Upper lobe of right lung (tissue), 1 donor: ENCODE data around the gene KCTD5. TPM values are rescaled to one million over a fixed set of nuclear protein-coding genes. Genes with fewer than 3 reads are reported as not detected.
A peak's percentile ranks its signal among the peaks of the same experiment; 100 is the strongest.

Experiments used
- ATAC-seq: fragments of 200-7000 bp; cut with Tn5 transposase; one replicate; pipeline ENCODE4 v1.9.1; 2020; ENCODE audit warnings: mild to moderate bottlenecking, moderate library complexity
- DNase-seq: peaks from one replicate; pipeline ENCODE4 v3.0.0-alpha.2; 2020
- H3K27ac ChIP-seq: fragments of 200-600 bp; one replicate; pipeline ENCODE4 v1.8.0; 2022
- H3K27me3 ChIP-seq: fragments of 200-600 bp; one replicate; pipeline ENCODE4 v1.8.0; 2022; ENCODE audit warnings: mild to moderate bottlenecking
- H3K36me3 ChIP-seq: fragments of 200-600 bp; one replicate; pipeline ENCODE4 v1.8.0; 2022
- H3K4me1 ChIP-seq: fragments of 200-600 bp; one replicate; pipeline ENCODE4 v1.8.0; 2022
- H3K4me3 ChIP-seq: fragments of 200-600 bp; one replicate; pipeline ENCODE4 v1.8.0; 2022; ENCODE audit warnings: mild to moderate bottlenecking
- H3K9me3 ChIP-seq: fragments of 200-600 bp; one replicate; pipeline ENCODE4 v1.8.0; 2022
- intact Hi-C: fragments of 100-400 bp; cut with DNase I; formaldehyde crosslinking; loops from one replicate; pipeline ENCODE4 v1.11.0; 2022
- total RNA-seq: library from RNA; stranded (reverse); fragmentation: NEBNext Ultra II Directional; extraction: Animal tissue kit (Norgen Biotek cat#: 25700); gene quantifications from one replicate; pipeline ENCODE4 v1.2.1, GENCODE V29; 2021
- TF ChIP-seq, protein P1 (sequence below): fragments of 200-600 bp; IDR thresholded peaks from one replicate; pipeline ENCODE4 v1.8.0; 2022; ENCODE audit warnings: antibody characterized with exemption
- donor health status: DM: no; HTN: yes; CAD: no; lungs with severe emphysema.

Gene KCTD5
- total RNA-seq, 1 donor from 2014 or later = 23.8 TPM

DNA sequence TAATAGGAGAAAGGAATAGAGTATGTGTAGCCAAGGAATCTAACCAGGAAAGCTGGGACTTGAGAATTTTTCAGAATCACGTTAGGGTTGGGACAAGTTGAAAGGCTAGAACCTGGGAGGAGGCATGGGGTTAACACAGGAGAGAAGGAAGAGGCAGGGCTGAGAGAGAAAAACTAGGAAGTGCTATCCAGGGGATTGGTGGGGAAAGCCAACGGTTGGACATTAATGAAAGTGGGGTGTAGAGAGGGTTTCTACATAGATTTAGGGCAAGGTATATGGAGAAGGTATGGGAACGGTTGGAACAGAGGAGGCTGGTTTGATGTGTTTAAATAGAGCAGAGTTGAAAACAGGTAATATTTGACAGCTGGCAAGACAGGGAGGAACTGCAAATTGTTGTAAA is 72.8 kb downstream of the KCTD5 start:
- Histone ChIP-seq H3K36me3 (peaks cover 40% of the 10 kb centered on the region), H3K4me3 (peak overlapping the region; percentile 99)
- no peak for ATAC-seq

DNA sequence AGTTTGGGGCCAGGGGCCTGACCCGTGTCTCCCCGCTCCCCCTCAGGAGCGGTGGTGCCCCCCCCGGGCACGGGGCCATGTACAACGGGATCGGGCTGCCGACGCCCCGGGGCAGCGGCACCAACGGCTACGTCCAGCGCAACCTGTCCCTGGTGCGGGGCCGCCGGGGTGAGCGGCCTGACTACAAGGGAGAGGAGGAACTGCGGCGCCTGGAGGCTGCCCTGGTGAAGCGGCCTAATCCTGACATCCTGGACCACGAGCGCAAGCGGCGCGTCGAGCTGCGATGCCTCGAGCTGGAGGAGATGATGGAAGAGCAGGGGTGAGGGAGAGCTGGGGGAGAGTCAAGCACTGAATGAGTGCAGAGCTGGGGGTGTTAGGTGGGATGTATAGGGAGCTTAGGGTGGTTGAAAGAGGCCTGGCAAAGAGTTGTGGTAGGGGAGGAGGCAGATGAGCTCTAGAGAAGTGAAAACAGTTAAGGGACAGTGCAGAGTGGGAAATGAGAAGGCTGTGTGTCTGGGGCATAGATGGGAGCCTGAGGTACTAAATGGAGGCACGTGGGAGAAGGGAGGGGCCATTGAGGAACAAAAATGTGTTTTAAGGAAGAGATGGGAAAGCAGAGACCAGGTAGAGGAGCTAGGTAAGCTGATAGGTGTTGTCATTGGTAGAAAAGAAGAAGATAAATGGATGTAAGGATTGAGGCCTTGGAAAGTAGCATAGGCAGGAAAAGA is 74.1 kb downstream of the KCTD5 start:
- intact Hi-C loops = no loop called here
- H3K9me3 ChIP-seq = no peaks in the 10 kb centered on the region
- no peak overlapping the region for H3K27ac ChIP-seq
- peaks cover 37% of the 10 kb centered on the region for H3K4me1 ChIP-seq
- H3K4me3 ChIP-seq = no peak overlapping the region
- no peak for ATAC-seq
- no peak for DNase-seq
- H3K36me3 ChIP-seq = peaks cover 53% of the 10 kb centered on the region
- H3K27me3 ChIP-seq = no peaks in the 10 kb centered on the region
- TF ChIP-seq, protein P1, sequence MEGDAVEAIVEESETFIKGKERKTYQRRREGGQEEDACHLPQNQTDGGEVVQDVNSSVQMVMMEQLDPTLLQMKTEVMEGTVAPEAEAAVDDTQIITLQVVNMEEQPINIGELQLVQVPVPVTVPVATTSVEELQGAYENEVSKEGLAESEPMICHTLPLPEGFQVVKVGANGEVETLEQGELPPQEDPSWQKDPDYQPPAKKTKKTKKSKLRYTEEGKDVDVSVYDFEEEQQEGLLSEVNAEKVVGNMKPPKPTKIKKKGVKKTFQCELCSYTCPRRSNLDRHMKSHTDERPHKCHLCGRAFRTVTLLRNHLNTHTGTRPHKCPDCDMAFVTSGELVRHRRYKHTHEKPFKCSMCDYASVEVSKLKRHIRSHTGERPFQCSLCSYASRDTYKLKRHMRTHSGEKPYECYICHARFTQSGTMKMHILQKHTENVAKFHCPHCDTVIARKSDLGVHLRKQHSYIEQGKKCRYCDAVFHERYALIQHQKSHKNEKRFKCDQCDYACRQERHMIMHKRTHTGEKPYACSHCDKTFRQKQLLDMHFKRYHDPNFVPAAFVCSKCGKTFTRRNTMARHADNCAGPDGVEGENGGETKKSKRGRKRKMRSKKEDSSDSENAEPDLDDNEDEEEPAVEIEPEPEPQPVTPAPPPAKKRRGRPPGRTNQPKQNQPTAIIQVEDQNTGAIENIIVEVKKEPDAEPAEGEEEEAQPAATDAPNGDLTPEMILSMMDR = no peak

More for the DNA sequence above, 72.8 kb downstream of the KCTD5 start:
- TF ChIP-seq, protein P1 = no peak
- intact Hi-C loops = no loop called here
- no peaks in the 10 kb centered on the region for H3K9me3 ChIP-seq
- peaks cover 40% of the 10 kb centered on the region for H3K4me1 ChIP-seq
- H3K27ac ChIP-seq = no peak overlapping the region
- no peaks in the 10 kb centered on the region for H3K27me3 ChIP-seq
- no peak for DNase-seq

DNA sequence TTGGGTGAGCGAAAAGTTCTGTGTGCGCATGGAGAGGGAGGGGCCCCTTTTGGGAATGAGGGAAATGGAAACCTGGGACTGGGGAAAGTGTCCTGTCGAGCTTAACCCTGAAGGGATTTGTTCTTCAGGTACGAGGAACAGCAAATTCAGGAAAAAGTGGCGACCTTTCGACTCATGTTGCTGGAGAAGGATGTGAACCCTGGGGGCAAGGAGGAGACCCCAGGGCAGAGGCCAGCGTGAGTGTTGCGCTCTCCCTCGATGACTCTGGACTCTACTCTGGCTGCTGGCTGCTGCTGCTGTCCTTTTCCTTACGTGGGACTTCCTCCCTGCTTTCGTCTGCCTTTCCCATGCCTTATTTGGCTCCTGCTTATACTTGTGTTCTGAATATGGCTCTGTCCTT is 75.0 kb downstream of the KCTD5 start:
- DNase-seq = no peak
- intact Hi-C loops = no loop called here

More for the DNA sequence above, 75.0 kb downstream of the KCTD5 start:
- Histone ChIP-seq H3K4me1 (peaks cover 32% of the 10 kb centered on the region), H3K4me3 (no peak overlapping the region), H3K27me3 (no peaks in the 10 kb centered on the region), H3K27ac (no peak overlapping the region), H3K36me3 (peaks cover 62% of the 10 kb centered on the region), H3K9me3 (no peaks in the 10 kb centered on the region)
- no peak for ATAC-seq
- TF ChIP-seq, protein P1 = no peak

Other genes with a start within 250 kb of the KCTD5 start
- gene TEDC2, start 222.4 kb upstream of the KCTD5 start, total RNA-seq = not detected
- not detected for gene NTN3, start 211.2 kb upstream of the KCTD5 start, total RNA-seq
- gene TBC1D24, start 207.4 kb upstream of the KCTD5 start, total RNA-seq = 43.7 TPM
- 298 TPM for gene ATP6V0C, start 168.6 kb upstream of the KCTD5 start, total RNA-seq
- 61.7 TPM for gene AMDHD2, start 162.2 kb upstream of the KCTD5 start, total RNA-seq
- 1.4 TPM for gene CEMP1, start 151.1 kb upstream of the KCTD5 start, total RNA-seq
- 90.9 TPM for gene PDPK1, start 144.5 kb upstream of the KCTD5 start, total RNA-seq
- gene PRSS27, start 37.7 kb downstream of the KCTD5 start, total RNA-seq = 0.81 TPM
- 660 TPM for gene SRRM2, start 70.1 kb downstream of the KCTD5 start, total RNA-seq
- gene ELOB, start 94.8 kb downstream of the KCTD5 start, total RNA-seq = 179 TPM
- gene PRSS33, start 105.0 kb downstream of the KCTD5 start, total RNA-seq = not detected
- gene PRSS41, start 115.9 kb downstream of the KCTD5 start, total RNA-seq = not detected
- 17.1 TPM for gene PRSS21, start 134.7 kb downstream of the KCTD5 start, total RNA-seq
- not detected for gene ZG16B, start 147.8 kb downstream of the KCTD5 start, total RNA-seq
- gene PRSS22, start 175.6 kb downstream of the KCTD5 start, total RNA-seq = 15.2 TPM
- gene FLYWCH2, start 200.7 kb downstream of the KCTD5 start, total RNA-seq = 29.0 TPM
- gene FLYWCH1, start 229.4 kb downstream of the KCTD5 start, total RNA-seq = 41.3 TPM